Progenitor cell of endocrine pancreas (in vitro differentiated cells): ENCODE data around the gene TMEM200B. TPM values are rescaled to one million over a fixed set of nuclear protein-coding genes. Genes with fewer than 3 reads are reported as not detected.
"Not testable (repeated sequence)": the region's sequence is repeated elsewhere in the genome, so short reads cannot be mapped to it uniquely, and the experiment has no call there.

ENCODE experiments used
- DNase-seq: peaks from one replicate; pipeline ENCODE4 v3.0.0; 2021; ENCODE audit warnings: low spot score; ENCODE audit not compliant: unreplicated experiment
- H3K27ac Mint-ChIP-seq: 2 replicates; pipeline ENCODE4 v1.8.0; 2021; ENCODE audit warnings: mild to moderate bottlenecking, moderate library complexity, mixed read lengths
- H3K27me3 Mint-ChIP-seq: 2 replicates; pipeline ENCODE4 v1.8.0; 2021; ENCODE audit warnings: mixed read lengths
- H3K36me3 Mint-ChIP-seq: 2 replicates; pipeline ENCODE4 v1.8.0; 2022; ENCODE audit warnings: mixed read lengths; ENCODE audit not compliant: insufficient read depth
- H3K4me1 Mint-ChIP-seq: 2 replicates; pipeline ENCODE4 v1.8.0; 2021; ENCODE audit warnings: low read depth, mixed read lengths
- H3K4me3 Mint-ChIP-seq: 2 replicates; pipeline ENCODE4 v1.8.0; 2021; ENCODE audit warnings: low read depth, mild to moderate bottlenecking, moderate library complexity, mixed read lengths
- H3K9me3 Mint-ChIP-seq: 2 replicates; pipeline ENCODE4 v1.8.0; 2021; ENCODE audit warnings: low read depth, mixed read lengths
- CTCF ChIP-seq: fragments of 200-600 bp; sonication (generic); IDR thresholded peaks from one replicate; pipeline ENCODE4 v1.5.0; 2021; ENCODE audit warnings: antibody characterized with exemption, mild to moderate bottlenecking; ENCODE audit not compliant: unreplicated experiment
- total RNA-seq: library from RNA; stranded (reverse); gene quantifications from 2 replicates; pipeline ENCODE4 v1.2.1, GENCODE V29; 2021

Gene TMEM200B
- total RNA-seq, 1 donor from 2014 or later: 13.3 TPM

- H3K27me3 Mint-ChIP-seq: no peaks in the 10 kb centered on the region
- no peak for DNase-seq
- no peaks in the 10 kb centered on the region for H3K4me1 Mint-ChIP-seq
- H3K36me3 Mint-ChIP-seq: no peaks in the 10 kb centered on the region
- no peak overlapping the region for H3K27ac Mint-ChIP-seq
- no peaks in the 10 kb centered on the region for H3K9me3 Mint-ChIP-seq
- no peak for TF ChIP-seq CTCF
- H3K4me3 Mint-ChIP-seq: no peak overlapping the region
These were observed 41.2 kb downstream of the TMEM200B start for GRCh38 chr1:29082519-29082918.

GRCh38 chr1:29081201-29081600 is 42.5 kb downstream of the TMEM200B start:
- Mint-ChIP-seq H3K4me1 (no peaks in the 10 kb centered on the region), H3K4me3 (no peak overlapping the region), H3K36me3 (no peaks in the 10 kb centered on the region), H3K27me3 (no peaks in the 10 kb centered on the region), H3K27ac (no peak overlapping the region), H3K9me3 (no peaks in the 10 kb centered on the region)
- no peak for TF ChIP-seq CTCF
- no peak for DNase-seq

GRCh38 chr1:29079916-29080629 is 43.6 kb downstream of the TMEM200B start:
- not testable (repeated sequence) for H3K9me3 Mint-ChIP-seq, H3K27ac Mint-ChIP-seq, H3K4me1 Mint-ChIP-seq, H3K4me3 Mint-ChIP-seq, DNase-seq, H3K36me3 Mint-ChIP-seq, H3K27me3 Mint-ChIP-seq

GRCh38 chr1:29077155-29077554 is 46.5 kb downstream of the TMEM200B start:
- H3K27me3 Mint-ChIP-seq: no peaks in the 10 kb centered on the region
- no peaks in the 10 kb centered on the region for H3K4me1 Mint-ChIP-seq
- H3K27ac Mint-ChIP-seq: no peak overlapping the region
- TF ChIP-seq CTCF: no peak
- H3K9me3 Mint-ChIP-seq: no peaks in the 10 kb centered on the region
- DNase-seq: no peak
- peaks cover 3% of the 10 kb centered on the region for H3K36me3 Mint-ChIP-seq
- no peak overlapping the region for H3K4me3 Mint-ChIP-seq

Other genes with a start within 250 kb of the TMEM200B start
- 96.2 and 102 TPM in 2 replicates for gene EPB41, start 209.3 kb downstream of the TMEM200B start, total RNA-seq
- 108 and 111 TPM in 2 replicates for gene SRSF4, start 58.0 kb upstream of the TMEM200B start, total RNA-seq
- gene MECR, start 107.0 kb upstream of the TMEM200B start, total RNA-seq: 28.8 and 35.9 TPM in 2 replicates
- gene PTPRU, start 112.6 kb upstream of the TMEM200B start, total RNA-seq: 74.0 and 79.4 TPM in 2 replicates